B cell (primary cell): ENCODE data around the gene DPH2.

Experiments
- EZH2 ChIP-seq: IDR thresholded peaks from 2 replicates; pipeline ENCODE4 v1.6.1; 2012; ENCODE audit warnings: borderline replicate concordance, low read depth, mild to moderate bottlenecking, moderate library complexity, low read length; ENCODE audit not compliant: insufficient read depth, poor library complexity, severe bottlenecking
- TF ChIP-seq, protein P1 (sequence below): fragments of 200-600 bp; IDR thresholded peaks from one replicate; pipeline ENCODE4 v1.8.0; 2022; ENCODE audit warnings: antibody characterized with exemption, mild to moderate bottlenecking

DNA sequence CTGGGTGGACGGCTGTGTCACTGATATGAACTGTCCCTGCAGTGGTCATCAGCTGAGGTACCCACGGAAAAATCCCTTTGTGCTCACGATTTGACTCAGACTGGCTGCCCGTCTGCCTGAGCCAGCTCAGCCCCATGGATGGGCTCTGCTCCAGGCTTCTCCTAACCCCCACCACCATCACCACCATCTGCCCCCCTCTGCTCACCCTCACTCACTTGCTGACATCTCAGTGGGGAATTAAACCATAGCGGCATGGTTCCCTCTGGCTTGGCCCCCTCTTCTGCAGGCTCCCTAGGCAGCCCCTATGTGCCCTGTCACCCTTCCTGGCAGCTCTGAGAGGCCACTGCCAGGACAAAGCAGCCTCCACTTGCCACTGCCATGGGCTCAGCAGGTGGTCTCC lies 44.1 kb downstream of the DPH2 start:
- TF ChIP-seq, protein P1, sequence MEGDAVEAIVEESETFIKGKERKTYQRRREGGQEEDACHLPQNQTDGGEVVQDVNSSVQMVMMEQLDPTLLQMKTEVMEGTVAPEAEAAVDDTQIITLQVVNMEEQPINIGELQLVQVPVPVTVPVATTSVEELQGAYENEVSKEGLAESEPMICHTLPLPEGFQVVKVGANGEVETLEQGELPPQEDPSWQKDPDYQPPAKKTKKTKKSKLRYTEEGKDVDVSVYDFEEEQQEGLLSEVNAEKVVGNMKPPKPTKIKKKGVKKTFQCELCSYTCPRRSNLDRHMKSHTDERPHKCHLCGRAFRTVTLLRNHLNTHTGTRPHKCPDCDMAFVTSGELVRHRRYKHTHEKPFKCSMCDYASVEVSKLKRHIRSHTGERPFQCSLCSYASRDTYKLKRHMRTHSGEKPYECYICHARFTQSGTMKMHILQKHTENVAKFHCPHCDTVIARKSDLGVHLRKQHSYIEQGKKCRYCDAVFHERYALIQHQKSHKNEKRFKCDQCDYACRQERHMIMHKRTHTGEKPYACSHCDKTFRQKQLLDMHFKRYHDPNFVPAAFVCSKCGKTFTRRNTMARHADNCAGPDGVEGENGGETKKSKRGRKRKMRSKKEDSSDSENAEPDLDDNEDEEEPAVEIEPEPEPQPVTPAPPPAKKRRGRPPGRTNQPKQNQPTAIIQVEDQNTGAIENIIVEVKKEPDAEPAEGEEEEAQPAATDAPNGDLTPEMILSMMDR = no peak
- TF ChIP-seq EZH2 = no peak
